Endodermal cell (in vitro differentiated cells): Measurements from ENCODE around the gene DPH7. TPM values are rescaled to one million over a fixed set of nuclear protein-coding genes. Genes with fewer than 3 reads are reported as not detected.

ENCODE experiments used
- DNase-seq: peaks from one replicate; pipeline ENCODE4 v3.0.0-alpha.2; 2017
- H3K27ac ChIP-seq: 2 replicates; pipeline ENCODE4 v1.5.1; 2013; ENCODE audit warnings: mild to moderate bottlenecking, low read depth, low read length, moderate library complexity
- H3K27me3 ChIP-seq: 2 replicates; pipeline ENCODE4 v1.6.1; 2013; ENCODE audit warnings: mild to moderate bottlenecking, low read length, moderate library complexity; ENCODE audit not compliant: insufficient read depth, control insufficient read depth, poor library complexity, severe bottlenecking
- H3K36me3 ChIP-seq: 2 replicates; pipeline ENCODE4 v1.7.0; 2013; ENCODE audit warnings: mild to moderate bottlenecking, low read length, moderate library complexity; ENCODE audit not compliant: control insufficient read depth, insufficient read depth
- H3K4me1 ChIP-seq: one replicate; pipeline ENCODE4 v1.7.0; 2013; ENCODE audit warnings: low read length; ENCODE audit not compliant: control insufficient read depth, insufficient read depth
- H3K4me3 ChIP-seq: 2 replicates; pipeline ENCODE4 v1.5.1; 2013; ENCODE audit warnings: mild to moderate bottlenecking, low read length, moderate library complexity
- H3K9ac ChIP-seq: 2 replicates; pipeline ENCODE4 v1.6.1; 2013; ENCODE audit warnings: mild to moderate bottlenecking, low read length, moderate library complexity; ENCODE audit not compliant: poor library complexity, severe bottlenecking; ENCODE audit errors: extremely low read depth
- H3K9me3 ChIP-seq: 2 replicates; pipeline ENCODE4 v1.6.1; 2013; ENCODE audit warnings: mild to moderate bottlenecking, low read length, moderate library complexity; ENCODE audit not compliant: control insufficient read depth
- H3K27ac Mint-ChIP-seq: 2 replicates; pipeline ENCODE4 v1.8.0; 2020; ENCODE audit warnings: mixed read lengths
- H3K27me3 Mint-ChIP-seq: 2 replicates; pipeline ENCODE4 v1.8.0; 2021; ENCODE audit warnings: mild to moderate bottlenecking, mixed read lengths; ENCODE audit not compliant: insufficient read depth
- H3K36me3 Mint-ChIP-seq: 2 replicates; pipeline ENCODE4 v1.8.0; 2020; ENCODE audit warnings: low read depth, mixed read lengths
- H3K4me1 Mint-ChIP-seq: 2 replicates; pipeline ENCODE4 v1.8.0; 2020; ENCODE audit warnings: mixed read lengths
- H3K4me3 Mint-ChIP-seq: 2 replicates; pipeline ENCODE4 v1.8.0; 2020; ENCODE audit warnings: mild to moderate bottlenecking, moderate library complexity, mixed read lengths
- H3K9me3 Mint-ChIP-seq: 2 replicates; pipeline ENCODE4 v1.8.0; 2020; ENCODE audit warnings: mild to moderate bottlenecking, mixed read lengths
- WGBS, 2 experiments: methylation state at CpG; one replicate each; pipeline versions ENCODE4 v1.1.5 to v1.1.7; 2013; ENCODE audit warnings: missing lambda C conversion rate in 2 of 2, mixed read lengths in 1 of 2; ENCODE audit not compliant: insufficient coverage in 1 of 2, insufficient read length in 1 of 2; 5-methylcytosine and 5-hydroxymethylcytosine counted together
- total RNA-seq, 2 donors: library from RNA; stranded (reverse); fragmentation: NEBNext Ultra II Directional in 1 of 2; extraction: Animal tissue kit (Norgen Biotek cat#: 25700) in 1 of 2; gene quantifications; 2 replicates in 1 of 2; 3 replicates in 1 of 2; pipeline ENCODE4 v1.2.1, GENCODE V29; 2021
- TF ChIP-seq, protein P1 (sequence below): fragments of 200-600 bp; sonication (generic); conservative IDR thresholded peaks from 2 replicates; pipeline ENCODE4 v1.5.0; 2021; ENCODE audit warnings: antibody characterized with exemption, mild to moderate bottlenecking

The DPH7 gene
- total RNA-seq, 2 donors from 2014 or later: 48.9 to 50.4 TPM

DNA sequence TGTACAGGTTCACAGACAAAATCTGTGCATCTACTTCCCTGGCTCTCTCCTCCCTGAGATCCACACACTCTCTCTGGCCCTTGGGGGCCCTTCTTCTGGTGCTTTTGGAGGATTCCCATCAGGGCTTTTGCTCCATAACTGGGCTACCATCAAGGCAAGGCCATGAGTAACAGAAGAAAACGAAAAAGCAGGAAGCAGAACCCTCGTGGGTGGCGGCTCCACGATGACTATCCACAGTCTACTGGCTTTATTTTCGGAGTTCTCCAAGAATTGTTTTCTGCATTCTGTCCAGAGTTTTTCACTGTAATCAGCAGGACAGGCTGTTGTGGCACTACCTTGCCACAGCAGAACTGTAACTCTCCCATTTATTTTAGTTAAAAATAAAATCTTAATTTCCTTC is 48.4 kb downstream of the DPH7 start:
- Histone ChIP-seq H3K36me3 (no peaks in the 10 kb centered on the region), H3K27ac (no peak overlapping the region), H3K27me3 (no peaks in the 10 kb centered on the region), H3K4me3 (no peak overlapping the region), H3K4me1 (no peaks in the 10 kb centered on the region), H3K9me3 (no peaks in the 10 kb centered on the region), H3K9ac (no peak overlapping the region)
- peaks cover 5% of the 10 kb centered on the region for H3K36me3 Mint-ChIP-seq
- no peak for DNase-seq
- no peak overlapping the region for H3K27ac Mint-ChIP-seq
- no peaks in the 10 kb centered on the region for H3K27me3 Mint-ChIP-seq
- peaks cover 6% of the 10 kb centered on the region for H3K9me3 Mint-ChIP-seq
- 92 to 95% methylated on average over 5 of the region's 5 CpGs for WGBS, 2 experiments
- no peak overlapping the region for H3K4me3 Mint-ChIP-seq
- H3K4me1 Mint-ChIP-seq: peaks cover 1% of the 10 kb centered on the region
- TF ChIP-seq, protein P1, sequence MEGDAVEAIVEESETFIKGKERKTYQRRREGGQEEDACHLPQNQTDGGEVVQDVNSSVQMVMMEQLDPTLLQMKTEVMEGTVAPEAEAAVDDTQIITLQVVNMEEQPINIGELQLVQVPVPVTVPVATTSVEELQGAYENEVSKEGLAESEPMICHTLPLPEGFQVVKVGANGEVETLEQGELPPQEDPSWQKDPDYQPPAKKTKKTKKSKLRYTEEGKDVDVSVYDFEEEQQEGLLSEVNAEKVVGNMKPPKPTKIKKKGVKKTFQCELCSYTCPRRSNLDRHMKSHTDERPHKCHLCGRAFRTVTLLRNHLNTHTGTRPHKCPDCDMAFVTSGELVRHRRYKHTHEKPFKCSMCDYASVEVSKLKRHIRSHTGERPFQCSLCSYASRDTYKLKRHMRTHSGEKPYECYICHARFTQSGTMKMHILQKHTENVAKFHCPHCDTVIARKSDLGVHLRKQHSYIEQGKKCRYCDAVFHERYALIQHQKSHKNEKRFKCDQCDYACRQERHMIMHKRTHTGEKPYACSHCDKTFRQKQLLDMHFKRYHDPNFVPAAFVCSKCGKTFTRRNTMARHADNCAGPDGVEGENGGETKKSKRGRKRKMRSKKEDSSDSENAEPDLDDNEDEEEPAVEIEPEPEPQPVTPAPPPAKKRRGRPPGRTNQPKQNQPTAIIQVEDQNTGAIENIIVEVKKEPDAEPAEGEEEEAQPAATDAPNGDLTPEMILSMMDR: no peak

DNA sequence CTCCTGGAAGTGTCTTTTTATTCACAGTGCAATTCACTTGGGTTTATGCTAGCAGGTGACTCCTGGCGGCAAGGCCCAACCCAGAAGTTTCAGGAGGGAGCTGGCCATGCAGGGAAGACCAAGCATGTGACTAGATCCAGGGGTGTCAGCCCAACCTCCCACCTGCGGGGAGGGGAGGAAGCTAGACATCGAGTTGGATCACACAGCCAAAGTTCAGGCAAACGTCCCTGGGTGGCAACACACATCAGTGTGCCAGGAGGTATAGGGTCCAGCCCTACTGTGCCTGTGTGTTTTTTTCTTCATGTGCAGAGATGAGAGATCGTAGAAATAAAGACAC is 53.8 kb downstream of the DPH7 start:
- H3K27me3 Mint-ChIP-seq: no peaks in the 10 kb centered on the region
- no peak for DNase-seq
- Histone ChIP-seq H3K9me3 (no peaks in the 10 kb centered on the region), H3K36me3 (no peaks in the 10 kb centered on the region), H3K27me3 (no peaks in the 10 kb centered on the region), H3K4me1 (no peaks in the 10 kb centered on the region), H3K4me3 (no peak overlapping the region), H3K9ac (no peak overlapping the region), H3K27ac (no peak overlapping the region)
- no peaks in the 10 kb centered on the region for H3K9me3 Mint-ChIP-seq
- H3K27ac Mint-ChIP-seq: no peak overlapping the region
- H3K4me3 Mint-ChIP-seq: no peak overlapping the region
- H3K36me3 Mint-ChIP-seq: no peaks in the 10 kb centered on the region
- TF ChIP-seq, protein P1: no peak
- WGBS, 2 experiments: 88 to 92% methylated on average over 1 to 4 of the region's 5 CpGs
- H3K4me1 Mint-ChIP-seq: no peaks in the 10 kb centered on the region

DNA sequence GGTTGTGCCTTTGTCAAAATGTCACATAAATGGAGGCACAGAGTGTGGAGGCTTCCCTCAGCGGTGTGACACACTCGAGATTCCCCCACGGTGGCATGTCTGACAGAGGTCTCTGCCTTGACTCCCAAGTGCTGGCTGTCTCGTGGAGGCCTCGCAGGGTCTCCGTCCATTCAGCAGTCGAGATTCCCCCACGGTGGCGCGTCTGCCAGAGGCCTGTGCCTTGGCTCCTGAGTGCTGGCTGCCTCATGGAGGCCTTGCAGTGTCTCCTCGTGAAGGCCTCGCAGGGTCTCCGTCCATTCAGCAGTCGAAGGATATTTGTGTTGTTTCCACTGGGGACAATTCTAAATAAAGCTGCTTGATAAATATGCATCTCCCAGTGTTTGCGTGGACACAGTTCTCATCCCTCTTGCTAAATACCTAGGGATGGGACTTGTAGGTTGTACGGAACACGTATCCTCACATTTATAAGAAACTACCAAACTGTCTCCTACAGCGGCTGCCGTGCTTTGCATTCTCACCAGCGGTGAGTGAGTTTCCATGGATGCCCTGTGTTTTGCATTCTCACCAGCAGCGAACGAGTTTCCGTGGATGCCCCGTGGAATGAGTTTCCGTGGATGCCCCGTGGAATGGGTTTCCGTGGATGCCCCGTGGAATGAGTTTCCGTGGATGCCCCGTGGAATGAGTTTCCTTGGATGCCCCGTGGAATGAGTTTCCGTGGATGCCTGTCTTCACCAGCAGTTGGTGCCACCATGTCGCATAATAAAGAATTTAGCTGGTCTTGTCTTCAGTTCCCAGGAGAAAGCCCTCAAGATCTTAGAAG is 54.4 kb downstream of the DPH7 start:
- H3K27me3 ChIP-seq: no peaks in the 10 kb centered on the region
- H3K27ac Mint-ChIP-seq: no peak overlapping the region
- no peaks in the 10 kb centered on the region for H3K36me3 Mint-ChIP-seq
- no peaks in the 10 kb centered on the region for H3K9me3 ChIP-seq
- H3K9ac ChIP-seq: no peak overlapping the region
- no peaks in the 10 kb centered on the region for H3K4me1 ChIP-seq
- WGBS, 2 experiments: 91 to 94% methylated on average over 32 to 33 of the region's 33 CpGs
- no peaks in the 10 kb centered on the region for H3K4me1 Mint-ChIP-seq
- no peak overlapping the region for H3K4me3 Mint-ChIP-seq
- H3K9me3 Mint-ChIP-seq: no peaks in the 10 kb centered on the region
- no peaks in the 10 kb centered on the region for H3K27me3 Mint-ChIP-seq
- H3K4me3 ChIP-seq: no peak overlapping the region
- H3K36me3 ChIP-seq: no peaks in the 10 kb centered on the region
- H3K27ac ChIP-seq: no peak overlapping the region
- DNase-seq: no peak
- TF ChIP-seq, protein P1: no peak
